Astrocyte (in vitro differentiated cells and primary cell): Measurements from ENCODE around the gene CPTP. TPM values are rescaled to one million over a fixed set of nuclear protein-coding genes. Genes with fewer than 3 reads are reported as not detected.
A peak's percentile ranks its signal among the peaks of the same experiment; 100 is the strongest.

Experiments
- DNase-seq: peaks from one replicate; pipeline ENCODE4 v3.0.0-alpha.2; 2010; ENCODE audit warnings: low read depth
- FAIRE-seq: peaks from 2 replicates; lab custom pipeline; 2011; peaks lifted over from hg19 to GRCh38; lab: Jason Lieb, UNC
- H2AFZ ChIP-seq: 2 replicates; pipeline ENCODE4 v1.6.0; 2012; ENCODE audit warnings: low read depth, low read length, inconsistent platforms
- H3K27ac ChIP-seq: 2 replicates; pipeline ENCODE4 v1.5.1; 2011; ENCODE audit warnings: low read depth, low read length, inconsistent platforms
- H3K27me3 ChIP-seq: 2 replicates; pipeline ENCODE4 v1.6.0; 2011; ENCODE audit warnings: low read length, inconsistent platforms; ENCODE audit not compliant: insufficient read depth
- H3K36me3 ChIP-seq: 2 replicates; pipeline ENCODE4 v1.5.1; 2011; ENCODE audit warnings: low read length, inconsistent platforms; ENCODE audit not compliant: insufficient read depth
- H3K4me1 ChIP-seq: 2 replicates; pipeline ENCODE4 v1.5.1; 2011; ENCODE audit warnings: low read length, inconsistent platforms; ENCODE audit not compliant: insufficient read depth
- H3K4me2 ChIP-seq: 2 replicates; pipeline ENCODE4 v1.6.0; 2012; ENCODE audit warnings: low read length, inconsistent platforms
- H3K4me3 ChIP-seq: 2 replicates; pipeline ENCODE4 v1.5.1; 2011; ENCODE audit warnings: low read depth, mild to moderate bottlenecking, low read length, inconsistent platforms; ENCODE audit not compliant: insufficient read depth
- H3K79me2 ChIP-seq: 2 replicates; pipeline ENCODE4 v1.6.0; 2012; ENCODE audit warnings: mild to moderate bottlenecking, low read length, inconsistent platforms; ENCODE audit not compliant: insufficient read depth
- H3K9ac ChIP-seq: 2 replicates; pipeline ENCODE4 v1.6.0; 2012; ENCODE audit warnings: mild to moderate bottlenecking, low read length, inconsistent platforms
- H3K9me3 ChIP-seq: 2 replicates; pipeline ENCODE4 v1.5.1; 2012; ENCODE audit warnings: low read depth, mild to moderate bottlenecking, low read length, inconsistent platforms; ENCODE audit not compliant: insufficient read depth
- H4K20me1 ChIP-seq: 2 replicates; pipeline ENCODE4 v1.6.0; 2012; ENCODE audit warnings: low read length, inconsistent platforms; ENCODE audit not compliant: insufficient read depth
- H3K27ac Mint-ChIP-seq: one replicate; pipeline ENCODE4 v1.8.0; 2021; ENCODE audit warnings: mild to moderate bottlenecking, mixed read lengths; ENCODE audit not compliant: unreplicated experiment
- H3K27me3 Mint-ChIP-seq: one replicate; pipeline ENCODE4 v1.8.0; 2021; ENCODE audit warnings: low read depth, mixed read lengths; ENCODE audit not compliant: unreplicated experiment
- H3K36me3 Mint-ChIP-seq: one replicate; pipeline ENCODE4 v1.8.0; 2021; ENCODE audit warnings: low read depth, mixed read lengths; ENCODE audit not compliant: unreplicated experiment
- H3K4me1 Mint-ChIP-seq: one replicate; pipeline ENCODE4 v1.8.0; 2021; ENCODE audit warnings: low read depth, mixed read lengths; ENCODE audit not compliant: unreplicated experiment
- H3K4me3 Mint-ChIP-seq: one replicate; pipeline ENCODE4 v1.8.0; 2021; ENCODE audit warnings: mild to moderate bottlenecking, moderate library complexity, mixed read lengths; ENCODE audit not compliant: unreplicated experiment
- H3K9me3 Mint-ChIP-seq: one replicate; pipeline ENCODE4 v1.8.0; 2021; ENCODE audit warnings: mild to moderate bottlenecking, mixed read lengths; ENCODE audit not compliant: unreplicated experiment
- EZH2 ChIP-seq: IDR thresholded peaks from 2 replicates; pipeline ENCODE4 v1.6.1; 2012; ENCODE audit warnings: mild to moderate bottlenecking, low read length, inconsistent platforms; ENCODE audit not compliant: insufficient read depth
- total RNA-seq: library from RNA; stranded (reverse); gene quantifications from 2 replicates; pipeline ENCODE4 v1.2.1, GENCODE V29; 2021
- TF ChIP-seq, protein P1 (sequence below): IDR thresholded peaks from 2 replicates; pipeline ENCODE4 v1.5.1; 2011; ENCODE audit warnings: low read depth, mild to moderate bottlenecking, inconsistent platforms, low read length, moderate library complexity; ENCODE audit not compliant: insufficient read depth

Gene CPTP
- total RNA-seq, 1 donor from 2014 or later, result 28.5 TPM

- no peaks in the 10 kb centered on the region for H3K9me3 Mint-ChIP-seq
- H3K27ac ChIP-seq, result peak overlapping the region; percentile 96
- no peaks in the 10 kb centered on the region for H3K27me3 Mint-ChIP-seq
- peak overlapping the region; percentile 81 for H3K27ac Mint-ChIP-seq
- peak overlapping the region; percentile 61 for H2AFZ ChIP-seq
- H3K36me3 ChIP-seq, result no peaks in the 10 kb centered on the region
- H3K4me1 Mint-ChIP-seq, result peaks cover 24% of the 10 kb centered on the region
- peaks cover 3% of the 10 kb centered on the region for H3K9me3 ChIP-seq
- peak overlapping the region; percentile 97 for H3K4me2 ChIP-seq
- peak; percentile 17 for FAIRE-seq
- peak; percentile 78 for DNase-seq
- H3K4me3 ChIP-seq, result no peak overlapping the region
- peaks cover 4% of the 10 kb centered on the region for H3K36me3 Mint-ChIP-seq
- peak overlapping the region; percentile 47 for H3K9ac ChIP-seq
- H3K79me2 ChIP-seq, result peaks cover 15% of the 10 kb centered on the region
- H4K20me1 ChIP-seq, result peaks cover 9% of the 10 kb centered on the region
- no peaks in the 10 kb centered on the region for H3K27me3 ChIP-seq
- peak overlapping the region; percentile 77 for H3K4me3 Mint-ChIP-seq
- H3K4me1 ChIP-seq, result peaks cover 45% of the 10 kb centered on the region
- TF ChIP-seq, protein P1, sequence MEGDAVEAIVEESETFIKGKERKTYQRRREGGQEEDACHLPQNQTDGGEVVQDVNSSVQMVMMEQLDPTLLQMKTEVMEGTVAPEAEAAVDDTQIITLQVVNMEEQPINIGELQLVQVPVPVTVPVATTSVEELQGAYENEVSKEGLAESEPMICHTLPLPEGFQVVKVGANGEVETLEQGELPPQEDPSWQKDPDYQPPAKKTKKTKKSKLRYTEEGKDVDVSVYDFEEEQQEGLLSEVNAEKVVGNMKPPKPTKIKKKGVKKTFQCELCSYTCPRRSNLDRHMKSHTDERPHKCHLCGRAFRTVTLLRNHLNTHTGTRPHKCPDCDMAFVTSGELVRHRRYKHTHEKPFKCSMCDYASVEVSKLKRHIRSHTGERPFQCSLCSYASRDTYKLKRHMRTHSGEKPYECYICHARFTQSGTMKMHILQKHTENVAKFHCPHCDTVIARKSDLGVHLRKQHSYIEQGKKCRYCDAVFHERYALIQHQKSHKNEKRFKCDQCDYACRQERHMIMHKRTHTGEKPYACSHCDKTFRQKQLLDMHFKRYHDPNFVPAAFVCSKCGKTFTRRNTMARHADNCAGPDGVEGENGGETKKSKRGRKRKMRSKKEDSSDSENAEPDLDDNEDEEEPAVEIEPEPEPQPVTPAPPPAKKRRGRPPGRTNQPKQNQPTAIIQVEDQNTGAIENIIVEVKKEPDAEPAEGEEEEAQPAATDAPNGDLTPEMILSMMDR, result no peak
- TF ChIP-seq EZH2, result no peak
Observed at GRCh38 chr1:1361982-1362423, 37.4 kb downstream of the CPTP start.

DNA sequence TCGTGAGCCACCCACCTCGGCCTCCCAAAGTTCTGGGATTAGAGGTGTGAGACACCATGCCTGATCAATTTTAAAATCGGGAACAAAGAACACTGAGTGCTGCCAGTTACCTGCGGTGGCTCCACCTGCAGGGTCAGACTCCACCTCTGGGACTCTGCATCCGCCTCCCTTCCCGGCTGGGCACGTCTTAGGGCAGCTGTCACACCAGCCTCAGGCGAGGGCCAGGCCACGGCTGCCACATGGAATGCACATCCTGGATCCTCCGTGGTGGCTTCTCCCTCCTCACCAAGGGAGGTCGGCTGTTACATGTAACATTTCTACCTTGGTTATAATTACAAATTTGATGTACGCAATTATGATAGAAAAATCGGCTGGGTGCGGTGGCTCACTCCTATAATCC is 39.7 kb downstream of the CPTP start:
- Histone ChIP-seq H3K4me2 (no peak overlapping the region), H4K20me1 (no peaks in the 10 kb centered on the region), H3K79me2 (no peaks in the 10 kb centered on the region), H3K27me3 (no peaks in the 10 kb centered on the region), H2AFZ (no peak overlapping the region), H3K9me3 (peaks cover 8% of the 10 kb centered on the region), H3K4me3 (no peak overlapping the region), H3K27ac (no peak overlapping the region), H3K4me1 (peaks cover 31% of the 10 kb centered on the region), H3K9ac (no peak overlapping the region), H3K36me3 (no peaks in the 10 kb centered on the region)
- peaks cover 16% of the 10 kb centered on the region for H3K4me1 Mint-ChIP-seq
- TF ChIP-seq EZH2, result no peak
- TF ChIP-seq, protein P1, result no peak
- H3K36me3 Mint-ChIP-seq, result peaks cover 4% of the 10 kb centered on the region
- H3K27me3 Mint-ChIP-seq, result no peaks in the 10 kb centered on the region
- no peaks in the 10 kb centered on the region for H3K9me3 Mint-ChIP-seq
- H3K4me3 Mint-ChIP-seq, result no peak overlapping the region
- DNase-seq (no peak), FAIRE-seq (no peak)
- no peak overlapping the region for H3K27ac Mint-ChIP-seq

- FAIRE-seq, result peak; percentile 5
- Mint-ChIP-seq H3K4me3 (no peak overlapping the region), H3K9me3 (no peaks in the 10 kb centered on the region), H3K4me1 (peaks cover 4% of the 10 kb centered on the region), H3K27ac (no peak overlapping the region), H3K36me3 (peaks cover 4% of the 10 kb centered on the region), H3K27me3 (no peaks in the 10 kb centered on the region)
- H3K4me3 ChIP-seq, result no peak overlapping the region
- H3K9me3 ChIP-seq, result peaks cover 8% of the 10 kb centered on the region
- no peak overlapping the region for H3K27ac ChIP-seq
- H3K4me1 ChIP-seq, result peaks cover 12% of the 10 kb centered on the region
- H3K79me2 ChIP-seq, result no peaks in the 10 kb centered on the region
- H3K4me2 ChIP-seq, result no peak overlapping the region
- H3K9ac ChIP-seq, result no peak overlapping the region
- H2AFZ ChIP-seq, result no peak overlapping the region
- DNase-seq, result no peak
- no peaks in the 10 kb centered on the region for H4K20me1 ChIP-seq
- no peaks in the 10 kb centered on the region for H3K27me3 ChIP-seq
- no peak for TF ChIP-seq EZH2
- TF ChIP-seq, protein P1, result no peak
- no peaks in the 10 kb centered on the region for H3K36me3 ChIP-seq
Observed at GRCh38 chr1:1365875-1366698, 41.5 kb downstream of the CPTP start.
